GM23338 (cell line): Measurements from ENCODE around the gene PRKCH. TPM values are rescaled to one million over a fixed set of nuclear protein-coding genes. Genes with fewer than 3 reads are reported as not detected.

Source experiments
- ATAC-seq: fragments of 200-7000 bp; cut with Tn5 transposase; 3 replicates; pipeline ENCODE4 v1.9.1; 2020
- DNase-seq: peaks from one replicate; pipeline ENCODE4 v3.0.0-alpha.2; 2015; ENCODE audit warnings: low spot score
- H2AFZ ChIP-seq: fragments of 200-600 bp; sonication (generic); 2 replicates; pipeline ENCODE4 v1.8.0; 2016; ENCODE audit warnings: antibody characterized with exemption, mild to moderate bottlenecking, moderate library complexity
- H3F3A ChIP-seq: fragments of 200-600 bp; sonication (generic); replicated peaks from 2 replicates; pipeline ENCODE4 v1.8.0; 2017; ENCODE audit warnings: antibody characterized with exemption, mixed run types, low read depth
- H3K27ac ChIP-seq: fragments of 200-600 bp; sonication (generic); 2 replicates; pipeline ENCODE4 v1.6.1; 2016; ENCODE audit warnings: low read depth
- H3K27me3 ChIP-seq: fragments of 200-600 bp; sonication (generic); 2 replicates; pipeline ENCODE4 v1.8.0; 2016; ENCODE audit warnings: mild to moderate bottlenecking, mixed run types, moderate library complexity; ENCODE audit not compliant: insufficient read depth
- H3K36me3 ChIP-seq: fragments of 200-600 bp; sonication (generic); 2 replicates; pipeline ENCODE4 v1.8.0; 2016; ENCODE audit warnings: mild to moderate bottlenecking; ENCODE audit not compliant: insufficient read depth
- H3K4me1 ChIP-seq: fragments of 200-600 bp; sonication (generic); 2 replicates; pipeline ENCODE4 v1.8.0; 2016; ENCODE audit warnings: mild to moderate bottlenecking, moderate library complexity; ENCODE audit not compliant: insufficient read depth
- H3K4me2 ChIP-seq: fragments of 200-600 bp; sonication (generic); 2 replicates; pipeline ENCODE4 v1.7.1; 2017; ENCODE audit warnings: mixed run types
- H3K4me3 ChIP-seq: fragments of 200-600 bp; sonication (generic); 2 replicates; pipeline ENCODE4 v1.6.1; 2016; ENCODE audit warnings: mixed run types
- H3K79me2 ChIP-seq: fragments of 200-600 bp; sonication (generic); replicated peaks from 2 replicates; pipeline ENCODE4 v1.8.0; 2017; ENCODE audit warnings: mild to moderate bottlenecking; ENCODE audit not compliant: insufficient read depth
- H3K9me2 ChIP-seq: fragments of 200-600 bp; sonication (generic); 2 replicates; pipeline ENCODE4 v1.8.0; 2017; ENCODE audit not compliant: insufficient read depth
- H4K20me1 ChIP-seq: fragments of 200-600 bp; sonication (generic); replicated peaks from 2 replicates; pipeline ENCODE4 v1.8.0; 2017; ENCODE audit warnings: mild to moderate bottlenecking; ENCODE audit not compliant: insufficient read depth
- H3K27ac Mint-ChIP-seq: 2 replicates; pipeline ENCODE4 v1.8.0; 2020; ENCODE audit warnings: inconsistent platforms, mild to moderate bottlenecking, moderate library complexity, mixed read lengths
- H3K27me3 Mint-ChIP-seq: 3 replicates; pipeline ENCODE4 v1.8.0; 2022; ENCODE audit warnings: low read depth, mild to moderate bottlenecking, moderate library complexity, mixed read lengths, inconsistent platforms; ENCODE audit not compliant: insufficient read depth, poor library complexity
- H3K36me3 Mint-ChIP-seq: 3 replicates; pipeline ENCODE4 v1.8.0; 2021; ENCODE audit warnings: low read depth, mild to moderate bottlenecking, inconsistent platforms, moderate library complexity, mixed read lengths
- H3K4me1 Mint-ChIP-seq: 3 replicates; pipeline ENCODE4 v1.8.0; 2020; ENCODE audit warnings: mild to moderate bottlenecking, inconsistent platforms, mixed read lengths
- H3K4me3 Mint-ChIP-seq: 3 replicates; pipeline ENCODE4 v1.8.0; 2021; ENCODE audit warnings: moderate library complexity, mild to moderate bottlenecking, inconsistent platforms, mixed read lengths
- H3K9me3 Mint-ChIP-seq: 3 replicates; pipeline ENCODE4 v1.8.0; 2020; ENCODE audit warnings: moderate library complexity, mild to moderate bottlenecking, inconsistent platforms, mixed read lengths
- CREB1 ChIP-seq: fragments of 250-450 bp; sonication (Bioruptor Pico); IDR thresholded peaks from 2 replicates; pipeline ENCODE4 v1.5.0; 2020; ENCODE audit warnings: low read depth, mild to moderate bottlenecking, moderate library complexity
- CTCF ChIP-seq, 2 experiments: fragments of 200-600 bp in 1 of 2; sonication (generic) in 1 of 2; conservative IDR thresholded peaks; 2 replicates each; pipeline versions ENCODE4 v1.5.1 to v1.6.1; 2016 to 2017; ENCODE audit warnings: antibody characterized with exemption in 2 of 2, low read depth in 2 of 2, mild to moderate bottlenecking in 2 of 2, moderate library complexity in 1 of 2
- ETS1 ChIP-seq: IDR thresholded peaks from 2 replicates; pipeline ENCODE4 v1.6.1; 2016; ENCODE audit warnings: antibody characterized with exemption
- EZH2 ChIP-seq: fragments of 200-600 bp; sonication (generic); IDR thresholded peaks from one replicate; pipeline ENCODE4 v1.8.0; 2017; ENCODE audit warnings: antibody characterized with exemption, mild to moderate bottlenecking, low read depth; ENCODE audit not compliant: unreplicated experiment
- EZH2phosphoT487 ChIP-seq: fragments of 200-600 bp; sonication (generic); IDR thresholded peaks from one replicate; pipeline ENCODE4 v1.8.1; 2018; ENCODE audit warnings: antibody characterized with exemption; ENCODE audit not compliant: unreplicated experiment
- JUNB ChIP-seq: IDR thresholded peaks from one replicate; pipeline ENCODE4 v1.6.1; 2016; ENCODE audit warnings: antibody characterized with exemption; ENCODE audit not compliant: unreplicated experiment
- NANOG ChIP-seq: IDR thresholded peaks from 2 replicates; pipeline ENCODE4 v1.6.1; 2016; ENCODE audit warnings: antibody characterized with exemption, borderline replicate concordance
- POLR2AphosphoS5 ChIP-seq: IDR thresholded peaks from 2 replicates; pipeline ENCODE4 v1.6.1; 2016; ENCODE audit warnings: antibody characterized with exemption, low read depth
- REST ChIP-seq: IDR thresholded peaks from one replicate; pipeline ENCODE4 v1.6.1; 2018; ENCODE audit warnings: antibody characterized with exemption; ENCODE audit not compliant: unreplicated experiment
- STAT1 ChIP-seq: IDR thresholded peaks from one replicate; pipeline ENCODE4 v1.6.1; 2016; ENCODE audit warnings: antibody characterized with exemption; ENCODE audit not compliant: unreplicated experiment
- ZNF114 ChIP-seq: fragments of 250-450 bp; sonication (Bioruptor Pico); IDR thresholded peaks from 2 replicates; pipeline ENCODE4 v1.5.0; 2020; ENCODE audit warnings: mild to moderate bottlenecking, moderate library complexity
- ZNF331 ChIP-seq: fragments of 250-450 bp; sonication (Bioruptor Pico); IDR thresholded peaks from 2 replicates; pipeline ENCODE4 v1.5.0; 2020; ENCODE audit warnings: low read depth, mild to moderate bottlenecking, moderate library complexity
- ZNF462 ChIP-seq: fragments of 250-450 bp; sonication (Bioruptor Pico); IDR thresholded peaks from 2 replicates; pipeline ENCODE4 v1.5.0; 2020; ENCODE audit warnings: mild to moderate bottlenecking, moderate library complexity
- polyA plus RNA-seq: library from polyadenylated mRNA; unstranded; fragments of >200 nt; fragmentation: Nextera tagmentation; extraction: Ambion mirVana; gene quantifications from 2 replicates; pipeline ENCODE4 v1.2.1, GENCODE V29; 2016
- total RNA-seq: library from RNA; depleted of rRNA; stranded (reverse); fragments of >200 nt; shearing (Covaris generic); gene quantifications from 2 replicates; pipeline ENCODE4 v1.2.3, GENCODE V29; 2014

The PRKCH gene
- total and polyA plus RNA-seq, 2 experiments from 2014 or later: 5.4 to 10.1 TPM

- H4K20me1 ChIP-seq: no peaks in the 10 kb centered on the region
- H3K36me3 Mint-ChIP-seq: no peaks in the 10 kb centered on the region
- no peaks in the 10 kb centered on the region for H3F3A ChIP-seq
- no peaks in the 10 kb centered on the region for H3K79me2 ChIP-seq
- ATAC-seq: no peak
- H3K27me3 ChIP-seq: no peaks in the 10 kb centered on the region
- no peaks in the 10 kb centered on the region for H3K9me3 Mint-ChIP-seq
- no peak overlapping the region for H3K4me3 ChIP-seq
- H3K4me1 ChIP-seq: peaks cover 8% of the 10 kb centered on the region
- H3K4me1 Mint-ChIP-seq: peaks cover 28% of the 10 kb centered on the region
- TF ChIP-seq NANOG (no peak), ETS1 (no peak), REST (no peak), ZNF114 (CRISPR knock-in tag) (no peak), STAT1 (no peak), EZH2phosphoT487 (no peak), CREB1 (no peak), EZH2 (no peak), POLR2AphosphoS5 (no peak), ZNF331 (no peak), ZNF462 (CRISPR knock-in tag) (no peak), CTCF (conservative IDR thresholded peaks at IDR 0.05; ENCODE audit: low read depth in 2 of 2) (no peak), JUNB (no peak)
- no peak overlapping the region for H3K4me3 Mint-ChIP-seq
- no peaks in the 10 kb centered on the region for H3K36me3 ChIP-seq
- no peak overlapping the region for H2AFZ ChIP-seq
- H3K27me3 Mint-ChIP-seq: peaks cover 7% of the 10 kb centered on the region
- DNase-seq: no peak
- no peak overlapping the region for H3K4me2 ChIP-seq
- H3K9me2 ChIP-seq: no peaks in the 10 kb centered on the region
- no peak overlapping the region for H3K27ac ChIP-seq
- H3K27ac Mint-ChIP-seq: peak overlapping the region; percentile 39; the same call in 1 of the 2 replicates
Measured at GRCh38 chr14:61523751-61524150, 202.4 kb downstream of the PRKCH start.
